PC-3 (cell line): ENCODE data around the gene TARDBP. TPM values are rescaled to one million over a fixed set of nuclear protein-coding genes. Genes with fewer than 3 reads are reported as not detected.
A peak's percentile ranks its signal among the peaks of the same experiment; 100 is the strongest.

Experiments used
- ATAC-seq: fragments of 200-7000 bp; cut with Tn5 transposase; 2 replicates; pipeline ENCODE4 v1.9.1; 2020; ENCODE audit warnings: mild to moderate bottlenecking, moderate library complexity
- BruUV-seq: library from RNA; stranded (reverse); fragments of 400-500 nt; replicated peaks from 2 replicates; lab custom pipeline; 2021; lab: Mats Ljungman, UMichigan
- CTCF ChIA-PET: fragments of 300-600 bp; sonication (Branson Sonifier 250); formaldehyde crosslinking; loops from one replicate; lab custom pipeline; 2022; ENCODE audit warnings: antibody characterized with exemption; lab: Charles Lee
- POLR2A ChIA-PET: fragments of 300-600 bp; sonication (Branson Sonifier 250); formaldehyde crosslinking; loops from one replicate; lab custom pipeline; 2022; ENCODE audit warnings: antibody characterized with exemption; ENCODE audit not compliant: unreplicated experiment; lab: Charles Lee
- DNase-seq: peaks from one replicate; pipeline ENCODE4 v3.0.0-alpha.2; 2015
- H2AFZ ChIP-seq: fragments of 300-600 bp; sonication (generic); 2 replicates; pipeline ENCODE4 v1.6.0; 2016; ENCODE audit warnings: antibody characterized with exemption, low read length
- H3F3A ChIP-seq: fragments of 300-600 bp; sonication (generic); one replicate; pipeline ENCODE4 v1.6.0; 2017; ENCODE audit warnings: antibody characterized with exemption, low read length, control low read depth, mild to moderate bottlenecking; ENCODE audit not compliant: unreplicated experiment
- H3K27ac ChIP-seq: fragments of 300-600 bp; sonication (generic); 2 replicates; pipeline ENCODE4 v1.5.1; 2016; ENCODE audit warnings: mild to moderate bottlenecking, low read length
- H3K27me3 ChIP-seq: fragments of 300-600 bp; sonication (generic); 2 replicates; pipeline ENCODE4 v1.6.1; 2016; ENCODE audit warnings: low read length, mixed read lengths
- H3K36me3 ChIP-seq: fragments of 300-600 bp; sonication (generic); 2 replicates; pipeline ENCODE4 v1.6.1; 2016; ENCODE audit warnings: low read depth, mixed run types, low read length, mixed read lengths
- H3K4me1 ChIP-seq: fragments of 300-600 bp; sonication (generic); 2 replicates; pipeline ENCODE4 v1.5.1; 2016; ENCODE audit warnings: low read length; ENCODE audit not compliant: insufficient read depth
- H3K4me2 ChIP-seq: fragments of 300-600 bp; sonication (generic); 2 replicates; pipeline ENCODE4 v1.6.0; 2016; ENCODE audit warnings: low read length
- H3K4me3 ChIP-seq: fragments of 300-600 bp; sonication (generic); 2 replicates; pipeline ENCODE4 v1.5.1; 2016; ENCODE audit warnings: mild to moderate bottlenecking, low read length, mixed read lengths
- H3K79me2 ChIP-seq: fragments of 300-600 bp; sonication (generic); 2 replicates; pipeline ENCODE4 v1.6.1; 2017; ENCODE audit warnings: low read length, mixed read lengths
- H3K9ac ChIP-seq: fragments of 300-600 bp; sonication (generic); 2 replicates; pipeline ENCODE4 v1.6.0; 2016; ENCODE audit warnings: mild to moderate bottlenecking, low read length
- H3K9me2 ChIP-seq: fragments of 300-600 bp; sonication (generic); replicated peaks from 2 replicates; pipeline ENCODE4 v1.6.1; 2016; ENCODE audit warnings: mixed run types, low read length, mixed read lengths
- H3K9me3 ChIP-seq: fragments of 300-600 bp; sonication (generic); 2 replicates; pipeline ENCODE4 v1.6.1; 2016; ENCODE audit warnings: low read length, mixed read lengths
- H4K20me1 ChIP-seq: fragments of 300-600 bp; sonication (generic); 2 replicates; pipeline ENCODE4 v1.6.1; 2016; ENCODE audit warnings: low read length, mixed read lengths
- EZH2 ChIP-seq: fragments of 300-600 bp; sonication (generic); IDR thresholded peaks from one replicate; pipeline ENCODE4 v1.6.1; 2017; ENCODE audit warnings: antibody characterized with exemption, mild to moderate bottlenecking, low read length; ENCODE audit not compliant: unreplicated experiment
- EZH2phosphoT487 ChIP-seq: fragments of 300-600 bp; sonication (generic); IDR thresholded peaks from 2 replicates; pipeline ENCODE4 v1.6.1; 2018; ENCODE audit warnings: mild to moderate bottlenecking, antibody characterized with exemption, low read length, borderline replicate concordance
- intact Hi-C: fragments of 100-400 bp; cut with micrococcal nuclease; formaldehyde crosslinking; loops from 2 replicates; pipeline ENCODE4 v1.9.0; 2023
- total RNA-seq: library from RNA; depleted of rRNA; stranded (reverse); fragments of >200 nt; gene quantifications from 2 replicates; pipeline ENCODE4 v1.2.3, GENCODE V29; 2014
- TF ChIP-seq, protein P1 (sequence below): fragments of 300-600 bp; sonication (generic); conservative IDR thresholded peaks from 2 replicates; pipeline ENCODE4 v1.5.1; 2017; ENCODE audit warnings: antibody characterized with exemption, low read depth, mild to moderate bottlenecking, low read length

The TARDBP gene
- total RNA-seq, 1 experiment from 2014 or later = 78.5 TPM

DNA sequence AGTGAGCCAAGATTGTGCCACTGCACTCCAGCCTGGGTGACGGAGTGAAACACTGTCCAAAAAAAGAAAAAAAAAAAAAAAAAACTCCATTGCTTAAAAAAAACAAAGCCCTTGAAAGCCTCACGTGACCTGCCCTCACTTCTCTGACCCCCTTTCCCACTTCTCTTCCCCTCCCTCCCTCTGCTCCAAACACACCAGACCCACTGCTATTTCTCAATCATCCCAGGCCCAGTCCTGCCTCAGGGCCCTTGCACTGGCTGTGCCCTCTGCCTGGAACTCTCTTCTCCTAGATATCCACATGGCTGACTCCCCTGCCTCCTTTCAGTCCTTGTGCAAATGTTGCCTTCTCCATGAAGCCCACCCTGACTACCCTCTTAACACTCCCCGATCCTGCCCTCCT lies 45.4 kb upstream of the TARDBP start:
- no peaks in the 10 kb centered on the region for H3F3A ChIP-seq
- no peaks in the 10 kb centered on the region for H3K27me3 ChIP-seq
- no peak overlapping the region for H3K4me3 ChIP-seq
- H3K27ac ChIP-seq = no peak overlapping the region
- intact Hi-C loops = loop anchor here (10.0 kb wide), 1 partner anchor 452 kb away; no protein-coding TSS in a partner anchor
- no peaks in the 10 kb centered on the region for H3K79me2 ChIP-seq
- ChIA-PET POLR2A (interaction anchor here (0.6 kb wide), 2 partner anchors 45 to 90 kb away, joined by 12 to 18 read pairs; partner anchors contain the start of gene TARDBP), CTCF (no interaction called here)
- H3K9ac ChIP-seq = no peak overlapping the region
- H3K9me2 ChIP-seq = no peaks in the 10 kb centered on the region
- no peak overlapping the region for H3K4me2 ChIP-seq
- H3K36me3 ChIP-seq = no peaks in the 10 kb centered on the region
- no peak for DNase-seq
- H3K9me3 ChIP-seq = no peaks in the 10 kb centered on the region
- ATAC-seq = no peak
- no peaks in the 10 kb centered on the region for H4K20me1 ChIP-seq
- no peak overlapping the region for H2AFZ ChIP-seq
- 0 out of 2 replicates have a peak, but pooled peaks cover 4% of the 10 kb centered on the region for H3K4me1 ChIP-seq
- BruUV-seq = no TSS peak
- TF ChIP-seq, protein P1, sequence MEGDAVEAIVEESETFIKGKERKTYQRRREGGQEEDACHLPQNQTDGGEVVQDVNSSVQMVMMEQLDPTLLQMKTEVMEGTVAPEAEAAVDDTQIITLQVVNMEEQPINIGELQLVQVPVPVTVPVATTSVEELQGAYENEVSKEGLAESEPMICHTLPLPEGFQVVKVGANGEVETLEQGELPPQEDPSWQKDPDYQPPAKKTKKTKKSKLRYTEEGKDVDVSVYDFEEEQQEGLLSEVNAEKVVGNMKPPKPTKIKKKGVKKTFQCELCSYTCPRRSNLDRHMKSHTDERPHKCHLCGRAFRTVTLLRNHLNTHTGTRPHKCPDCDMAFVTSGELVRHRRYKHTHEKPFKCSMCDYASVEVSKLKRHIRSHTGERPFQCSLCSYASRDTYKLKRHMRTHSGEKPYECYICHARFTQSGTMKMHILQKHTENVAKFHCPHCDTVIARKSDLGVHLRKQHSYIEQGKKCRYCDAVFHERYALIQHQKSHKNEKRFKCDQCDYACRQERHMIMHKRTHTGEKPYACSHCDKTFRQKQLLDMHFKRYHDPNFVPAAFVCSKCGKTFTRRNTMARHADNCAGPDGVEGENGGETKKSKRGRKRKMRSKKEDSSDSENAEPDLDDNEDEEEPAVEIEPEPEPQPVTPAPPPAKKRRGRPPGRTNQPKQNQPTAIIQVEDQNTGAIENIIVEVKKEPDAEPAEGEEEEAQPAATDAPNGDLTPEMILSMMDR = no peak
- TF ChIP-seq EZH2phosphoT487 (no peak), EZH2 (no peak)

DNA sequence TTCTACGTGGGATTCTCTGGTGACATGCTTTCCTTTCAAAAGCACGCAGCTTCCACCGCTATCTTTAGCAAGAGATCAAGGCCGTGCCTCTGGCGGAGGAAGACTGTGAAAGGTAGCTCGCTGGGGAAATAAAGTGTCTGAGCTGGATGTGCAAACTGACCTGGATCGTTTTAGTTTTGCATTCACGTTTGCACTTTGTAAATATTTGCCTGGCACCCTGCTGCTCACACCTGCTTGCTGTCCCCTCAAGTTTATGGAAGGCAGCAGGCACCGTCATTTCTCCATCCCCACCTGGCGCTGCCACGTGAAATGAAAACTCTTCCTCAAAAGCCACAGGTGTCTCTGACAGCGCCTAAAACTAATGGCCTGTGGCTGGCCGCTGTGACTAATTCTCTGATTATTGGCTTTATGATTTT lies 44.0 kb upstream of the TARDBP start:
- POLR2A ChIA-PET = no interaction called here
- H3K79me2 ChIP-seq = no peaks in the 10 kb centered on the region
- no peaks in the 10 kb centered on the region for H4K20me1 ChIP-seq
- H3K36me3 ChIP-seq = no peaks in the 10 kb centered on the region
- no peaks in the 10 kb centered on the region for H3F3A ChIP-seq
- H3K4me1 ChIP-seq = 0 out of 2 replicates have a peak, but pooled peaks cover 4% of the 10 kb centered on the region
- TF ChIP-seq EZH2 = no peak
- no peak overlapping the region for H3K27ac ChIP-seq
- ATAC-seq (peak; percentile 50), DNase-seq (peak; percentile 4)
- peak overlapping the region; percentile 72 for H3K4me3 ChIP-seq
- peak overlapping the region; percentile 97 for H3K4me2 ChIP-seq
- H3K9ac ChIP-seq = no peak overlapping the region; the same call in 1 of the 2 replicates
- no peaks in the 10 kb centered on the region for H3K9me3 ChIP-seq
- no peaks in the 10 kb centered on the region for H3K27me3 ChIP-seq
- peak overlapping the region; percentile 89 for H2AFZ ChIP-seq
- CTCF ChIA-PET = interaction anchor here (0.5 to 1.0 kb wide), 3 partner anchors 11 to 466 kb away, joined by 3 to 6 read pairs (median 3); no protein-coding TSS in a partner anchor
- intact Hi-C loops = loop anchor here (10.0 kb wide), 1 partner anchor 454 kb away; no protein-coding TSS in a partner anchor
- no peaks in the 10 kb centered on the region for H3K9me2 ChIP-seq
- no TSS peak for BruUV-seq

DNA sequence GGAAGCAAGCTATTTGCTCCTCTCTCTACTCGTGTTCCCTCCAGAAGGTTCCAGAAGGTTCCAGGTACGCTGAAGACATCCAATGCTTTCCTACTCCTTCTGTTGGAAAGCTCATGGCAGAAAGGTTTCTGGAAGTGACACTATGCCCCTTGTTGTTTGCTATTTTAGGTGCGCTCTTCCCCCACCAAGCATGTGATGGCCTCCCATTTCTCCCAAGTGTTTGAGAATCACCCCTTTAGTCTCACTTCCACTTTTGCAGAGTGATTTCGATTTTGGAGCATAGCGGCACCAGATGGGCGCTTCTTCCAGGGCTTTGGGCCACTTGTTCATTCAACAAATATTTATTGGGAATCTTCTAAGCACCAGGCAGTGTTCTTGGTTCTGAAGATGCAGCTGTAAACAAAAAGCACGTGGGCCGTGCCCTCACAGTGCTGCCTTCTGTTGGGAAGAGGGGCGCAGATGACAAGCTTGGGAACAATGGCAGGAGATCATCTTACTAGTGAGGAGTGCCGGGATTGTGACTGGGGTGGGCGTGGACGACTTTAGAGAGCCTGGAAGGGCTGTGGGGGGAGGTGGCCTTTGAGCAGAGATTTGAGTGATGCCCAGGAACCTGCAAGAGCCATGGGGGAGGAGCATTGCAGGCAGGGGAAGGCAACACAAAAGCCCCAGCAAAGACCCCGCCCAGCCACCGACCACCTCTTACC lies 43.0 kb upstream of the TARDBP start:
- CTCF ChIA-PET = no interaction called here
- no TSS peak for BruUV-seq

More for the DNA sequence above, 43.0 kb upstream of the TARDBP start:
- Histone ChIP-seq H3K9me2 (no peaks in the 10 kb centered on the region), H3K27me3 (no peaks in the 10 kb centered on the region), H3F3A (no peaks in the 10 kb centered on the region), H3K36me3 (no peaks in the 10 kb centered on the region), H3K9ac (no peak overlapping the region), H3K9me3 (no peaks in the 10 kb centered on the region), H2AFZ (no peak overlapping the region), H3K27ac (no peak overlapping the region), H3K4me3 (no peak overlapping the region), H3K4me1 (0 out of 2 replicates have a peak, but pooled peaks cover 4% of the 10 kb centered on the region), H3K4me2 (no peak overlapping the region), H4K20me1 (no peaks in the 10 kb centered on the region), H3K79me2 (no peaks in the 10 kb centered on the region)
- no peak for TF ChIP-seq EZH2
- no peak for TF ChIP-seq EZH2phosphoT487
- TF ChIP-seq, protein P1 = no peak
- DNase-seq (no peak), ATAC-seq (no peak)
- intact Hi-C loops = loop anchor here (10.0 kb wide), 1 partner anchor 455 kb away; no protein-coding TSS in a partner anchor
- POLR2A ChIA-PET = no interaction called here
